Progenitor cell of endocrine pancreas (in vitro differentiated cells): ENCODE data around the gene MAD1L1. TPM values are rescaled to one million over a fixed set of nuclear protein-coding genes. Genes with fewer than 3 reads are reported as not detected.

Experiments used
- DNase-seq: peaks from one replicate; pipeline ENCODE4 v3.0.0; 2021; ENCODE audit warnings: low spot score; ENCODE audit not compliant: unreplicated experiment
- H3K27ac Mint-ChIP-seq: 2 replicates; pipeline ENCODE4 v1.8.0; 2021; ENCODE audit warnings: mild to moderate bottlenecking, moderate library complexity, mixed read lengths
- H3K27me3 Mint-ChIP-seq: 2 replicates; pipeline ENCODE4 v1.8.0; 2021; ENCODE audit warnings: mixed read lengths
- H3K36me3 Mint-ChIP-seq: 2 replicates; pipeline ENCODE4 v1.8.0; 2022; ENCODE audit warnings: mixed read lengths; ENCODE audit not compliant: insufficient read depth
- H3K4me1 Mint-ChIP-seq: 2 replicates; pipeline ENCODE4 v1.8.0; 2021; ENCODE audit warnings: low read depth, mixed read lengths
- H3K4me3 Mint-ChIP-seq: 2 replicates; pipeline ENCODE4 v1.8.0; 2021; ENCODE audit warnings: low read depth, mild to moderate bottlenecking, moderate library complexity, mixed read lengths
- H3K9me3 Mint-ChIP-seq: 2 replicates; pipeline ENCODE4 v1.8.0; 2021; ENCODE audit warnings: low read depth, mixed read lengths
- CTCF ChIP-seq: fragments of 200-600 bp; sonication (generic); IDR thresholded peaks from one replicate; pipeline ENCODE4 v1.5.0; 2021; ENCODE audit warnings: antibody characterized with exemption, mild to moderate bottlenecking; ENCODE audit not compliant: unreplicated experiment
- total RNA-seq: library from RNA; stranded (reverse); gene quantifications from 2 replicates; pipeline ENCODE4 v1.2.1, GENCODE V29; 2021

MAD1L1 gene
- total RNA-seq, 1 donor from 2014 or later = 49.8 TPM

- DNase-seq = no peak
- H3K27me3 Mint-ChIP-seq = peaks cover 6% of the 10 kb centered on the region
- peaks cover 21% of the 10 kb centered on the region for H3K9me3 Mint-ChIP-seq
- no peak overlapping the region for H3K4me3 Mint-ChIP-seq
- peaks cover 5% of the 10 kb centered on the region for H3K36me3 Mint-ChIP-seq
- H3K27ac Mint-ChIP-seq = no peak overlapping the region
- no peaks in the 10 kb centered on the region for H3K4me1 Mint-ChIP-seq
- no peak for TF ChIP-seq CTCF
Measured at GRCh38 chr7:1777122-1777521, 455.6 kb downstream of the MAD1L1 start.

GRCh38 chr7:1775389-1775788, 457.4 kb downstream of the MAD1L1 start:
- peaks cover 6% of the 10 kb centered on the region for H3K27me3 Mint-ChIP-seq
- H3K9me3 Mint-ChIP-seq = peaks cover 21% of the 10 kb centered on the region
- no peak overlapping the region for H3K27ac Mint-ChIP-seq
- H3K4me1 Mint-ChIP-seq = no peaks in the 10 kb centered on the region
- DNase-seq = no peak
- TF ChIP-seq CTCF = no peak
- no peak overlapping the region for H3K4me3 Mint-ChIP-seq
- H3K36me3 Mint-ChIP-seq = peaks cover 5% of the 10 kb centered on the region

- H3K27me3 Mint-ChIP-seq = no peaks in the 10 kb centered on the region
Measured at GRCh38 chr7:1770331-1770730, 462.4 kb downstream of the MAD1L1 start.

GRCh38 chr7:1769286-1770200, 463.2 kb downstream of the MAD1L1 start:
- H3K4me3 Mint-ChIP-seq = no peak overlapping the region
- TF ChIP-seq CTCF = no peak
- H3K27ac Mint-ChIP-seq = no peak overlapping the region
- H3K4me1 Mint-ChIP-seq = no peaks in the 10 kb centered on the region
- no peaks in the 10 kb centered on the region for H3K27me3 Mint-ChIP-seq
- H3K9me3 Mint-ChIP-seq = peaks cover 5% of the 10 kb centered on the region
- DNase-seq = no peak
- no peaks in the 10 kb centered on the region for H3K36me3 Mint-ChIP-seq

More at GRCh38 chr7:1770331-1770730, 462.4 kb downstream of the MAD1L1 start:
- TF ChIP-seq CTCF = no peak
- DNase-seq = no peak
- Mint-ChIP-seq H3K4me3 (no peak overlapping the region), H3K36me3 (no peaks in the 10 kb centered on the region), H3K27ac (no peak overlapping the region), H3K9me3 (peaks cover 7% of the 10 kb centered on the region), H3K4me1 (no peaks in the 10 kb centered on the region)

GRCh38 chr7:1768832-1769231, 463.9 kb downstream of the MAD1L1 start:
- no peaks in the 10 kb centered on the region for H3K27me3 Mint-ChIP-seq
- TF ChIP-seq CTCF = no peak
- no peak for DNase-seq
- no peak overlapping the region for H3K27ac Mint-ChIP-seq
- no peak overlapping the region for H3K4me3 Mint-ChIP-seq
- H3K36me3 Mint-ChIP-seq = no peaks in the 10 kb centered on the region
- H3K9me3 Mint-ChIP-seq = peaks cover 5% of the 10 kb centered on the region
- H3K4me1 Mint-ChIP-seq = no peaks in the 10 kb centered on the region
